ENCODE data around the gene DHRS9.

DNA sequence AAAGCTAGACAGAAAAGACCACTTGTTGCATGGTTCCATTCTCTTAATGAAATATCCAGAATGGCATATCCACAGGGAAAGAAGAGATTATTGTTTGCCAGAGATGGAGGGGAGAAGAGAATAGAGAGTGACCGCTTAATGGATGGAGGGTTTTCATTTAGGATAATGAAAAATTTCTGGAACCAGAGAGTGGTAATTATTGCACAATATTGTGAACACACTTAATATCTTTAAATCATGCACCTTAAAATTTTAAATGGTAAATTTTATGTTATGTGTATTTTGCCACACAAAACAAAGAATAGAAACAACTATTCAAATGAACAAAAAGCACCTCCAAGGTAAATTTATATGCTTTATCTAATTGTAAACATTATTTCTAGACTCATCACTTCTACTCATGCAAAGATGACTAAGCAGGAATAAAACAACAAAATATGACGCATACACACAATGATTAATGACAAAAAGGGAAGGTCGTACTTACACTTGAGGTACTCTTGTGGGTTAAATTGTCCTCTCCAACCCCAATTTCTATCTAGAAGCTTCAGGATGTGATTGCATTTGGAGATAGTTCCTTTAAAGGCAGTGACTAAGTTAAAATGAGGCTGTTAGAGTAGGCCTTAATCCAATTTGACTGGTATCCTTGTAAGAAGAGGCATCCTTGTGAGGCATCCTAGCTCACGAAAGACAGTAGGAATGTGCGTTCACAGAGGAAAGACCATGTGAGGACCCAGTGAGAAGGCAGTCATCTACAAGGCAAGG is 18.7 kb upstream of the DHRS9 start:
- TF ChIP-seq ARNTL (CRISPR knock-in tag; IDR thresholded peaks at IDR 0.05; ENCODE audit: borderline replicate concordance, low read depth) (no peak), BACH2 (CRISPR knock-in tag; IDR thresholded peaks at IDR 0.05; ENCODE audit: borderline replicate concordance) (no peak), POU6F1 (CRISPR knock-in tag; IDR thresholded peaks at IDR 0.05; ENCODE audit: borderline replicate concordance, low read depth) (no peak), ZC3H10 (CRISPR knock-in tag; IDR thresholded peaks at IDR 0.05) (no peak), PATZ1 (CRISPR knock-in tag; IDR thresholded peaks at IDR 0.05; ENCODE audit: borderline replicate concordance) (no peak), PPARA (CRISPR knock-in tag; IDR thresholded peaks at IDR 0.05; ENCODE audit: borderline replicate concordance) (no peak), OSR1 (CRISPR knock-in tag; IDR thresholded peaks at IDR 0.05) (no peak), ESRRG (CRISPR knock-in tag; IDR thresholded peaks at IDR 0.05) (no peak), RARB (CRISPR knock-in tag; IDR thresholded peaks at IDR 0.05) (no peak)

All from SK-N-SH treated with all-trans-retinoic acid at 6 μM for 48 hours (cell line).